ENCODE measurements around the gene NBL1.

The NBL1 gene

GRCh38 chr1:19672237-19672636 is 28.1 kb downstream of the NBL1 start:
- no peaks in the 10 kb centered on the region for H3K9me3 ChIP-seq (replicated peaks; ENCODE audit: insufficient read depth, low read length)
- no peaks in the 10 kb centered on the region for H3K36me3 ChIP-seq (replicated peaks; ENCODE audit: insufficient read depth, low read length)
- no peaks in the 10 kb centered on the region for H3K4me1 ChIP-seq (ENCODE audit: low read length)
- no peaks in the 10 kb centered on the region for H3K9me2 ChIP-seq (replicated peaks; ENCODE audit: insufficient read depth, low read length)
- no peak overlapping the region for H3K9ac ChIP-seq (ENCODE audit: low read length)
- H2AFZ ChIP-seq (ENCODE audit: low read length), result no peak overlapping the region
- no peaks in the 10 kb centered on the region for H3F3A ChIP-seq (ENCODE audit: insufficient read depth, low read length)
- peaks cover 59% of the 10 kb centered on the region for H3K27me3 ChIP-seq (replicated peaks; ENCODE audit: insufficient read depth, low read length)
- TF ChIP-seq EZH2 (optimal IDR thresholded peaks at IDR 0.05; ENCODE audit: low read depth, low read length) (no peak), CTCF (IDR thresholded peaks at IDR 0.05; ENCODE audit: low read length) (no peak)
- no peak overlapping the region for H3K4me2 ChIP-seq (ENCODE audit: low read depth, low read length)
- no peaks in the 10 kb centered on the region for H4K20me1 ChIP-seq (ENCODE audit: insufficient read depth, low read length)
- no peak for DNase-seq
- H3K79me2 ChIP-seq (ENCODE audit: low read length), result no peaks in the 10 kb centered on the region
- no peak overlapping the region for H3K4me3 ChIP-seq (ENCODE audit: low read length)
- H3K27ac ChIP-seq (ENCODE audit: low read length), result no peak overlapping the region

- Histone ChIP-seq H3K9me2 (replicated peaks; ENCODE audit: insufficient read depth, low read length) (no peaks in the 10 kb centered on the region), H3K79me2 (ENCODE audit: low read length) (no peaks in the 10 kb centered on the region), H3K4me3 (ENCODE audit: low read length) (no peak overlapping the region), H3K27ac (ENCODE audit: low read length) (no peak overlapping the region), H3F3A (ENCODE audit: insufficient read depth, low read length) (no peaks in the 10 kb centered on the region), H3K9ac (ENCODE audit: low read length) (no peak overlapping the region), H3K4me1 (ENCODE audit: low read length) (no peaks in the 10 kb centered on the region), H3K36me3 (replicated peaks; ENCODE audit: insufficient read depth, low read length) (no peaks in the 10 kb centered on the region), H2AFZ (ENCODE audit: low read length) (no peak overlapping the region), H3K4me2 (ENCODE audit: low read depth, low read length) (no peak overlapping the region), H4K20me1 (ENCODE audit: insufficient read depth, low read length) (no peaks in the 10 kb centered on the region), H3K27me3 (replicated peaks; ENCODE audit: insufficient read depth, low read length) (peaks cover 28% of the 10 kb centered on the region), H3K9me3 (replicated peaks; ENCODE audit: insufficient read depth, low read length) (no peaks in the 10 kb centered on the region)
- no peak for DNase-seq
- TF ChIP-seq EZH2 (optimal IDR thresholded peaks at IDR 0.05; ENCODE audit: low read depth, low read length) (no peak), CTCF (IDR thresholded peaks at IDR 0.05; ENCODE audit: low read length) (no peak), EZH2phosphoT487 (IDR thresholded peaks at IDR 0.05; ENCODE audit: low read length) (no peak)
Observed at GRCh38 chr1:19675797-19676196, 31.7 kb downstream of the NBL1 start.

- Histone ChIP-seq H3K79me2 (ENCODE audit: low read length) (no peaks in the 10 kb centered on the region), H3K9me2 (replicated peaks; ENCODE audit: insufficient read depth, low read length) (no peaks in the 10 kb centered on the region), H2AFZ (ENCODE audit: low read length) (no peak overlapping the region), H4K20me1 (ENCODE audit: insufficient read depth, low read length) (no peaks in the 10 kb centered on the region), H3K4me3 (ENCODE audit: low read length) (no peak overlapping the region), H3K27ac (ENCODE audit: low read length) (no peak overlapping the region), H3K36me3 (replicated peaks; ENCODE audit: insufficient read depth, low read length) (no peaks in the 10 kb centered on the region), H3K4me2 (ENCODE audit: low read depth, low read length) (no peak overlapping the region), H3K27me3 (replicated peaks; ENCODE audit: insufficient read depth, low read length) (peaks cover 21% of the 10 kb centered on the region), H3K4me1 (ENCODE audit: low read length) (no peaks in the 10 kb centered on the region), H3K9me3 (replicated peaks; ENCODE audit: insufficient read depth, low read length) (no peaks in the 10 kb centered on the region), H3K9ac (ENCODE audit: low read length) (no peak overlapping the region), H3F3A (ENCODE audit: insufficient read depth, low read length) (no peaks in the 10 kb centered on the region)
- peak; percentile 23 for DNase-seq
- TF ChIP-seq EZH2 (optimal IDR thresholded peaks at IDR 0.05; ENCODE audit: low read depth, low read length), result no peak
- no peak for TF ChIP-seq EZH2phosphoT487 (IDR thresholded peaks at IDR 0.05; ENCODE audit: low read length)
- TF ChIP-seq CTCF (IDR thresholded peaks at IDR 0.05; ENCODE audit: low read length), result no peak
Observed at GRCh38 chr1:19676438-19676922, 32.4 kb downstream of the NBL1 start.
